Lower leg skin (tissue), 4 donors: Measurements from ENCODE around the gene IFNA6. TPM values are rescaled to one million over a fixed set of nuclear protein-coding genes. Genes with fewer than 3 reads are reported as not detected.

Experiments
- DNase-seq, 2 donors: peaks; one replicate each; pipeline ENCODE4 v3.0.0-alpha.2; 2019; ENCODE audit warnings: low spot score in 2 of 2
- H3K4me3 ChIP-seq: fragments of 200-600 bp; sonication (generic); 2 replicates; pipeline ENCODE4 v1.5.1; 2017; ENCODE audit warnings: mild to moderate bottlenecking, low read depth; ENCODE audit not compliant: poor library complexity, severe bottlenecking
- CTCF ChIP-seq, 3 donors: fragments of 450-650 bp; IDR thresholded peaks; one replicate each; pipeline ENCODE4 v1.5.1; 2016; ENCODE audit warnings: antibody characterized with exemption in 3 of 3, mild to moderate bottlenecking in 3 of 3, moderate library complexity in 2 of 3
- POLR2A ChIP-seq, 2 donors: fragments of 450-650 bp; IDR thresholded peaks; one replicate each; pipeline ENCODE4 v1.6.1; 2016 to 2017; ENCODE audit warnings: antibody characterized with exemption in 2 of 2, mild to moderate bottlenecking in 1 of 2, moderate library complexity in 1 of 2
- WGBS, 2 donors: methylation state at CpG; one replicate each; pipeline ENCODE4 v1.1.5; 2018; 5-methylcytosine and 5-hydroxymethylcytosine counted together
- intact Hi-C: fragments of 100-400 bp; cut with DNase I; formaldehyde crosslinking; loops from one replicate; pipeline ENCODE4 v1.15.0; 2023; ENCODE audit warnings: low total_unique reads
- total RNA-seq, 4 donors: library from RNA; depleted of rRNA; stranded (reverse); fragments of >200 nt; gene quantifications; one replicate each; pipeline ENCODE4 v1.1.0, GENCODE V29; 2016

IFNA6 gene
- total RNA-seq, 4 donors from 2014 or later = not detected

- WGBS, 2 donors = 59 to 68% methylated on average over 2 of the region's 2 CpGs
- intact Hi-C loops = no loop called here
- no peak for TF ChIP-seq CTCF (IDR thresholded peaks at IDR 0.05)
- no peak for TF ChIP-seq POLR2A (IDR thresholded peaks at IDR 0.05)
- H3K4me3 ChIP-seq = no peak overlapping the region
- DNase-seq = no peak
Measured at GRCh38 chr9:21314152-21314551, 36.5 kb downstream of the IFNA6 start.

- DNase-seq = no peak
- no peak for TF ChIP-seq POLR2A (IDR thresholded peaks at IDR 0.05)
- TF ChIP-seq CTCF (IDR thresholded peaks at IDR 0.05) = no peak
- no peak overlapping the region for H3K4me3 ChIP-seq
- intact Hi-C loops = no loop called here
- WGBS, 2 donors = 80 to 83% methylated on average over 1 of the region's 1 CpG
Measured at GRCh38 chr9:21311889-21312288, 38.8 kb downstream of the IFNA6 start.

- H3K4me3 ChIP-seq = no peak within 1 kb of the TSS
- no peak for DNase-seq
- intact Hi-C loops = no loop called here
- TF ChIP-seq POLR2A (IDR thresholded peaks at IDR 0.05) = no peak
- TF ChIP-seq CTCF (IDR thresholded peaks at IDR 0.05) = no peak
- WGBS, 2 donors = 90 to 95% methylated on average over 2 of the region's 2 CpGs
Measured at GRCh38 chr9:21305213-21305612, 45.5 kb downstream of the IFNA6 start, which contains the start of gene IFNA5. TSS of gene IFNA5 (minus strand) at chr9:21305313. CDS start at chr9:21305256, 57 bp downstream.

Other genes starting within 250 kb of the IFNA6 start
- not detected for gene IFNW1, start 209.1 kb downstream of the IFNA6 start, total RNA-seq
- gene IFNA21, start 184.2 kb downstream of the IFNA6 start, total RNA-seq = not detected
- not detected for gene IFNA4, start 163.3 kb downstream of the IFNA6 start, total RNA-seq
- gene IFNA7, start 148.7 kb downstream of the IFNA6 start, total RNA-seq = not detected
- gene IFNA10, start 143.7 kb downstream of the IFNA6 start, total RNA-seq = not detected
- not detected for gene IFNA16, start 133.6 kb downstream of the IFNA6 start, total RNA-seq
- not detected for gene IFNA17, start 122.7 kb downstream of the IFNA6 start, total RNA-seq
- not detected for gene IFNA14, start 110.9 kb downstream of the IFNA6 start, total RNA-seq
- gene IFNA5, start 45.6 kb downstream of the IFNA6 start, total RNA-seq = not detected
- gene KLHL9, start 15.5 kb downstream of the IFNA6 start, total RNA-seq = 10 to 100 TPM; 12.0 to 17.8 (median 15.3) TPM
- gene IFNA13, start 17.2 kb upstream of the IFNA6 start, total RNA-seq = not detected
- gene IFNA2, start 34.5 kb upstream of the IFNA6 start, total RNA-seq = not detected
- not detected for gene IFNA8, start 58.2 kb upstream of the IFNA6 start, total RNA-seq
- gene IFNA1, start 89.6 kb upstream of the IFNA6 start, total RNA-seq = not detected
- not detected for gene IFNE, start 131.4 kb upstream of the IFNA6 start, total RNA-seq